Measurements from ENCODE around the gene CYB5R2. TPM values are rescaled to one million over a fixed set of nuclear protein-coding genes. Genes with fewer than 3 reads are reported as not detected.

The CYB5R2 gene
- total RNA-seq, 2 donors from 2014 or later: 1.3 TPM; not detected in 1

GRCh38 chr11:7621554-7621953 is 51.7 kb downstream of the CYB5R2 start:
- Histone ChIP-seq H3K4me1 (no peaks in the 10 kb centered on the region), H3K9me3 (no peaks in the 10 kb centered on the region), H3K36me3 (replicated peaks in 1 of 2; ENCODE audit: insufficient read depth in 1 of 2, low read depth in 2 of 2) (peaks cover 0 to 5% of the 10 kb centered on the region in 2 donors), H3K27me3 (no peaks in the 10 kb centered on the region), H3K4me3 (no peak overlapping the region), H3K27ac (no peak overlapping the region)
- DNase-seq (no peak), ATAC-seq (no peak)
- TF ChIP-seq CTCF (IDR thresholded peaks at IDR 0.05) (no peak), POLR2A (IDR thresholded peaks at IDR 0.05) (no peak)
- intact Hi-C loops (cut with DNase I): no loop called here
- WGBS, 2 donors: 18 to 31% methylated on average over 1 of the region's 1 CpG

GRCh38 chr11:7621090-7621489 is 52.2 kb downstream of the CYB5R2 start:
- no peaks in the 10 kb centered on the region for H3K4me1 ChIP-seq
- H3K27ac ChIP-seq: no peak overlapping the region
- 70 to 77% methylated on average over 3 of the region's 3 CpGs for WGBS, 2 donors
- H3K4me3 ChIP-seq: no peak overlapping the region
- no peaks in the 10 kb centered on the region for H3K9me3 ChIP-seq
- ATAC-seq (no peak), DNase-seq (no peak)
- peaks cover 0 to 5% of the 10 kb centered on the region in 2 donors for H3K36me3 ChIP-seq (replicated peaks in 1 of 2; ENCODE audit: insufficient read depth in 1 of 2, low read depth in 2 of 2)
- H3K27me3 ChIP-seq: no peaks in the 10 kb centered on the region
- TF ChIP-seq CTCF (IDR thresholded peaks at IDR 0.05) (no peak), POLR2A (IDR thresholded peaks at IDR 0.05) (no peak)
- intact Hi-C loops (cut with DNase I): no loop called here

GRCh38 chr11:7619322-7619721 is 54.0 kb downstream of the CYB5R2 start:
- DNase-seq (no peak), ATAC-seq (no peak)
- Histone ChIP-seq H3K4me1 (no peaks in the 10 kb centered on the region), H3K27me3 (no peaks in the 10 kb centered on the region), H3K27ac (no peak overlapping the region), H3K9me3 (no peaks in the 10 kb centered on the region), H3K4me3 (no peak overlapping the region), H3K36me3 (replicated peaks in 1 of 2; ENCODE audit: insufficient read depth in 1 of 2, low read depth in 2 of 2) (peaks cover 0 to 5% of the 10 kb centered on the region in 2 donors)
- 86 to 93% methylated on average over 3 of the region's 3 CpGs for WGBS, 2 donors
- no peak for TF ChIP-seq CTCF (IDR thresholded peaks at IDR 0.05)
- TF ChIP-seq POLR2A (IDR thresholded peaks at IDR 0.05): no peak
- intact Hi-C loops (cut with DNase I): no loop called here

- Histone ChIP-seq H3K4me1 (peaks cover 19% of the 10 kb centered on the region), H3K4me3 (no peak overlapping the region), H3K27ac (no peak overlapping the region), H3K36me3 (replicated peaks in 1 of 2; ENCODE audit: insufficient read depth in 1 of 2, low read depth in 2 of 2) (peaks cover 0 to 5% of the 10 kb centered on the region in 2 donors), H3K27me3 (no peaks in the 10 kb centered on the region), H3K9me3 (no peaks in the 10 kb centered on the region)
- DNase-seq: no peak
- intact Hi-C loops (cut with DNase I): no loop called here
- no peak for ATAC-seq
- 88 to 91% methylated on average over 3 to 8 of the region's 8 CpGs for WGBS, 2 donors
- TF ChIP-seq POLR2A (IDR thresholded peaks at IDR 0.05) (no peak), CTCF (IDR thresholded peaks at IDR 0.05) (no peak)
These were observed 56.3 kb downstream of the CYB5R2 start for GRCh38 chr11:7617032-7617431.

Other genes with a start within 250 kb of the CYB5R2 start
- gene OLFML1, start 188.0 kb downstream of the CYB5R2 start, total RNA-seq: 1 to 10 TPM; 2.3 to 3.6 TPM
- 10 to 100 TPM; 34.9 to 35.3 TPM for gene PPFIBP2, start 159.5 kb downstream of the CYB5R2 start, total RNA-seq
- gene OVCH2, start 33.0 kb upstream of the CYB5R2 start, total RNA-seq: not detected
- not detected for gene OR5P2, start 123.4 kb upstream of the CYB5R2 start, total RNA-seq
- under 1 TPM in 1 of 2 donors, not detected in 1; 0.78 TPM for gene OR5P3, start 157.3 kb upstream of the CYB5R2 start, total RNA-seq

Measured in body of pancreas (tissue), 4 donors.